Measurements from ENCODE around the gene ATP1B1. TPM values are rescaled to one million over a fixed set of nuclear protein-coding genes. Genes with fewer than 3 reads are reported as not detected.

Gene ATP1B1
- total and polyA plus RNA-seq, 10 donors = 3.1 to 101 (median 57.3) TPM

- H3K27ac ChIP-seq = no peak overlapping the region
- no peak overlapping the region for H3K4me3 ChIP-seq
- intact Hi-C loops (cut with DNase I; ENCODE audit: low total_unique reads) = no loop called here
- H3K27me3 ChIP-seq (replicated peaks in 1 of 7) = no peaks in the 10 kb centered on the region
- H3K36me3 ChIP-seq = peaks cover 0 to 56% (median 2%) of the 10 kb centered on the region in 6 donors
- TF ChIP-seq POLR2AphosphoS5 (IDR thresholded peaks at IDR 0.05) = no peak
- no peak for TF ChIP-seq POLR2A (IDR thresholded peaks at IDR 0.05)
- no peak for TF ChIP-seq CTCF (IDR thresholded peaks at IDR 0.05 in 8 of 11, conservative IDR thresholded peaks at IDR 0.05 in 3 of 11)
- no peak for DNase-seq
- H3K4me1 ChIP-seq = no peaks in the 10 kb centered on the region
- 86 to 96% (median 94%) methylated on average over 3 of the region's 3 CpGs for WGBS, 5 donors
- no peaks in the 10 kb centered on the region for H3K9me3 ChIP-seq
Measured at GRCh38 chr1:169126335-169126734, 19.8 kb downstream of the ATP1B1 start.

GRCh38 chr1:169127305-169127704, 20.8 kb downstream of the ATP1B1 start:
- DNase-seq = no peak
- no peaks in the 10 kb centered on the region for H3K27me3 ChIP-seq (replicated peaks in 1 of 7)
- H3K27ac ChIP-seq = no peak overlapping the region
- intact Hi-C loops (cut with DNase I; ENCODE audit: low total_unique reads) = no loop called here
- no peaks in the 10 kb centered on the region for H3K9me3 ChIP-seq
- H3K4me1 ChIP-seq = no peaks in the 10 kb centered on the region
- WGBS, 5 donors = 85 to 95% (median 89%) methylated on average over 3 of the region's 3 CpGs
- H3K36me3 ChIP-seq = peaks cover 0 to 58% (median 3%) of the 10 kb centered on the region in 6 donors
- no peak overlapping the region for H3K4me3 ChIP-seq
- TF ChIP-seq POLR2A (IDR thresholded peaks at IDR 0.05) (no peak), CTCF (IDR thresholded peaks at IDR 0.05 in 8 of 11, conservative IDR thresholded peaks at IDR 0.05 in 3 of 11) (no peak), POLR2AphosphoS5 (IDR thresholded peaks at IDR 0.05) (no peak)

GRCh38 chr1:169128562-169128961, 22.1 kb downstream of the ATP1B1 start:
- intact Hi-C loops (cut with DNase I; ENCODE audit: low total_unique reads) = no loop called here

More at GRCh38 chr1:169128562-169128961, 22.1 kb downstream of the ATP1B1 start:
- H3K27me3 ChIP-seq (replicated peaks in 1 of 7) = no peaks in the 10 kb centered on the region
- TF ChIP-seq CTCF (IDR thresholded peaks at IDR 0.05 in 8 of 11, conservative IDR thresholded peaks at IDR 0.05 in 3 of 11) (no peak), POLR2AphosphoS5 (IDR thresholded peaks at IDR 0.05) (no peak), POLR2A (IDR thresholded peaks at IDR 0.05) (no peak)
- WGBS, 5 donors = 76 to 98% (median 88%) methylated on average over 2 of the region's 2 CpGs
- DNase-seq = no peak
- H3K36me3 ChIP-seq = peaks cover 0 to 69% (median 5%) of the 10 kb centered on the region in 6 donors
- H3K4me1 ChIP-seq = no peaks in the 10 kb centered on the region
- H3K27ac ChIP-seq = no peak overlapping the region
- H3K4me3 ChIP-seq = no peak overlapping the region
- H3K9me3 ChIP-seq = no peaks in the 10 kb centered on the region

All from spleen (tissue), 11 donors.